Endothelial cell of umbilical vein (primary cell): Measurements from ENCODE around the gene SLC12A4. TPM values are rescaled to one million over a fixed set of nuclear protein-coding genes. Genes with fewer than 3 reads are reported as not detected.

Source experiments
- BruUV-seq: library from RNA; stranded (reverse); fragments of 400-500 nt; replicated peaks from 2 replicates; lab custom pipeline; 2021; lab: Mats Ljungman, UMichigan
- CTCF ChIA-PET: fragments of 300-600, 350-600 bp; sonication (Branson Sonifier 250); formaldehyde crosslinking; loops from one replicate; lab custom pipeline; 2021; ENCODE audit warnings: antibody characterized with exemption, inconsistent platforms; lab: Charles Lee
- POLR2A ChIA-PET: fragments of 300-600, 350-600 bp; sonication (Branson Sonifier 250); formaldehyde crosslinking; loops from one replicate; lab custom pipeline; 2021; ENCODE audit warnings: antibody characterized with exemption, inconsistent platforms; lab: Charles Lee
- DNase-seq: peaks from one replicate; pipeline ENCODE4 v3.0.0-alpha.2; 2011; ENCODE audit warnings: low read depth, low spot score
- FAIRE-seq: peaks from 2 replicates; lab custom pipeline; 2011; peaks lifted over from hg19 to GRCh38; lab: Jason Lieb, UNC
- H2AFZ ChIP-seq: 2 replicates; pipeline ENCODE4 v1.6.0; 2012; ENCODE audit warnings: low read depth, low read length, control low read depth, inconsistent platforms
- H3K27ac ChIP-seq: 2 replicates; pipeline ENCODE4 v1.5.1; 2011; ENCODE audit warnings: low read depth, mild to moderate bottlenecking, control low read depth, low read length, moderate library complexity; ENCODE audit not compliant: insufficient read depth
- H3K27me3 ChIP-seq, 2 experiments: 2 replicates each; pipeline versions ENCODE4 v1.6.0 to v1.6.1; 2011; ENCODE audit warnings: low read length in 2 of 2, mixed read lengths in 1 of 2; ENCODE audit not compliant: control insufficient read depth in 2 of 2, insufficient read depth in 2 of 2
- H3K36me3 ChIP-seq, 2 experiments: 2 replicates in 1 of 2; 3 replicates in 1 of 2; pipeline ENCODE4 v1.5.1; 2011; ENCODE audit warnings: low read length in 2 of 2, mild to moderate bottlenecking in 1 of 2, moderate library complexity in 1 of 2; ENCODE audit not compliant: control insufficient read depth in 2 of 2, insufficient read depth in 2 of 2; ENCODE audit errors: extremely low read depth in 1 of 2
- H3K4me1 ChIP-seq: 3 replicates; pipeline ENCODE4 v1.5.1; 2011; ENCODE audit warnings: mild to moderate bottlenecking, low read length; ENCODE audit not compliant: control insufficient read depth, insufficient read depth; ENCODE audit errors: extremely low read depth
- H3K4me2 ChIP-seq: 2 replicates; pipeline ENCODE4 v1.6.1; 2011; ENCODE audit warnings: low read length, control low read depth, mixed read lengths; ENCODE audit not compliant: insufficient read depth
- H3K4me3 ChIP-seq, 3 experiments: fragments of 200-600 bp in 1 of 3; sonication (generic), shearing (Covaris generic) in 1 of 3; replicated peaks in 1 of 3; 2 replicates each; pipeline ENCODE4 v1.5.1; 2011 to 2016; ENCODE audit warnings: control low read depth in 3 of 3, low read length in 3 of 3, mild to moderate bottlenecking in 2 of 3, inconsistent platforms in 1 of 3, low read depth in 1 of 3, moderate library complexity in 1 of 3; ENCODE audit not compliant: insufficient read depth in 1 of 3
- H3K79me2 ChIP-seq: 2 replicates; pipeline ENCODE4 v1.6.0; 2012; ENCODE audit warnings: low read length, inconsistent platforms; ENCODE audit not compliant: control insufficient read depth, insufficient read depth
- H3K9ac ChIP-seq: replicated peaks from 2 replicates; pipeline ENCODE3; 2011; ENCODE audit warnings: low read length, control low read depth; ENCODE audit not compliant: insufficient read depth; ENCODE audit errors: extremely low read depth
- H3K9me1 ChIP-seq: replicated peaks from 3 replicates; pipeline ENCODE4 v1.6.0; 2011; ENCODE audit warnings: mild to moderate bottlenecking, low read length; ENCODE audit not compliant: control insufficient read depth, insufficient read depth; ENCODE audit errors: extremely low read depth
- H3K9me3 ChIP-seq: replicated peaks from 2 replicates; pipeline ENCODE4 v1.5.1; 2012; ENCODE audit warnings: low read length, inconsistent platforms; ENCODE audit not compliant: control insufficient read depth, insufficient read depth
- H4K20me1 ChIP-seq: replicated peaks from 2 replicates; pipeline ENCODE3; 2011; ENCODE audit warnings: mild to moderate bottlenecking, low read length; ENCODE audit not compliant: control insufficient read depth, insufficient read depth; ENCODE audit errors: extremely low read depth
- EZH2 ChIP-seq: IDR thresholded peaks from 2 replicates; pipeline ENCODE4 v1.6.1; 2012; ENCODE audit warnings: borderline replicate concordance, low read depth, mild to moderate bottlenecking, moderate library complexity, low read length, inconsistent platforms; ENCODE audit not compliant: severe bottlenecking
- FOS ChIP-seq: IDR thresholded peaks from 2 replicates; pipeline ENCODE4 v1.6.1; 2011; ENCODE audit warnings: mild to moderate bottlenecking, low read length, moderate library complexity, borderline replicate concordance; ENCODE audit not compliant: insufficient read depth
- GATA2 ChIP-seq: IDR thresholded peaks from 2 replicates; pipeline ENCODE4 v1.7.0; 2011; ENCODE audit warnings: low read depth, mild to moderate bottlenecking, moderate library complexity, mixed read lengths, low read length; ENCODE audit not compliant: insufficient read length, insufficient read depth
- JUN ChIP-seq: IDR thresholded peaks from 2 replicates; pipeline ENCODE4 v1.6.1; 2011; ENCODE audit warnings: borderline replicate concordance, low read depth; ENCODE audit not compliant: insufficient read length, insufficient read depth
- MAX ChIP-seq: IDR thresholded peaks from 2 replicates; pipeline ENCODE4 v1.6.1; 2011; ENCODE audit not compliant: insufficient read depth, insufficient read length
- MYC ChIP-seq: IDR thresholded peaks from one replicate; pipeline ENCODE4 v1.6.1; 2011; ENCODE audit warnings: mild to moderate bottlenecking, low read depth, low read length
- POLR2A ChIP-seq: IDR thresholded peaks from 2 replicates; pipeline ENCODE4 v1.6.1; 2012; ENCODE audit warnings: low read depth, mild to moderate bottlenecking, control low read depth, low read length
- POLR2AphosphoS5 ChIP-seq: IDR thresholded peaks from 2 replicates; pipeline ENCODE4 v1.6.1; 2012; ENCODE audit warnings: low read depth, mild to moderate bottlenecking, control low read depth, low read length, moderate library complexity; ENCODE audit not compliant: insufficient read depth
- dilution Hi-C: fragments of 300-500 bp; cut with MboI; formaldehyde crosslinking; loops from one replicate; pipeline ENCODE4 v1.15.0; 2019; ENCODE audit warnings: low sequenced_read_pairs; ENCODE audit not compliant: extremely low pct_ligation_motif_present
- intact Hi-C: fragments of 100-400 bp; cut with micrococcal nuclease; formaldehyde crosslinking; loops from one replicate; pipeline ENCODE4 v1.10.0; 2022
- polyA plus RNA-seq, 4 experiments: library from polyadenylated mRNA; depleted of rRNA in 3 of 4; stranded (reverse) in 3 of 4; unstranded in 1 of 4; fragments of >200 nt; gene quantifications; 2 replicates each; pipeline versions ENCODE4 v1.2.1 to v1.2.3, GENCODE V29; 2011 to 2012; ENCODE audit warnings: missing spikeins in 1 of 4
- total RNA-seq: library from RNA; stranded (reverse); gene quantifications from 2 replicates; pipeline ENCODE4 v1.2.3, GENCODE V29; 2021
- TF ChIP-seq, protein P1 (sequence below), 2 donors: IDR thresholded peaks; 1 replicate in 1 of 2; 2 replicates in 1 of 2; pipeline ENCODE4 v1.5.1; 2011; ENCODE audit warnings: low read length in 2 of 2, mild to moderate bottlenecking in 2 of 2, moderate library complexity in 2 of 2, control low read depth in 1 of 2, inconsistent platforms in 1 of 2, low read depth in 1 of 2; ENCODE audit not compliant: insufficient read depth in 1 of 2; ENCODE audit errors: extremely low read depth in 1 of 2

Gene SLC12A4
- total and polyA plus RNA-seq, 2 donors (not counting 3 experiments of a cell fraction or from before 2014, with no cell fraction given), result 110 to 114 TPM

- no peaks in the 10 kb centered on the region for H3K79me2 ChIP-seq
- intact Hi-C loops (no loop called here), dilution Hi-C loops (no loop called here)
- TF ChIP-seq JUN (no peak), EZH2 (no peak), POLR2A (no peak)
- H4K20me1 ChIP-seq, result no peaks in the 10 kb centered on the region
- no peaks in the 10 kb centered on the region for H3K4me1 ChIP-seq
- H3K27me3 ChIP-seq, result no peaks in the 10 kb centered on the region
- no peak overlapping the region for H3K4me3 ChIP-seq
- H2AFZ ChIP-seq, result no peak overlapping the region
- no TSS peak for BruUV-seq
- ChIA-PET CTCF (interaction anchor here (1.7 kb wide), 1 partner anchor 87 kb away, joined by 5 read pairs; no protein-coding TSS in a partner anchor), POLR2A (no interaction called here)
- H3K9ac ChIP-seq, result no peak overlapping the region
- no peak overlapping the region for H3K4me2 ChIP-seq
- H3K9me1 ChIP-seq, result no peaks in the 10 kb centered on the region
- peaks cover 13 to 57% of the 10 kb centered on the region in 2 experiments for H3K36me3 ChIP-seq
- no peak overlapping the region for H3K27ac ChIP-seq
- no peak for DNase-seq
- no peak for FAIRE-seq
- H3K9me3 ChIP-seq, result no peaks in the 10 kb centered on the region
These were observed 14.6 kb downstream of the SLC12A4 start for GRCh38 chr16:67953641-67954375.

DNA sequence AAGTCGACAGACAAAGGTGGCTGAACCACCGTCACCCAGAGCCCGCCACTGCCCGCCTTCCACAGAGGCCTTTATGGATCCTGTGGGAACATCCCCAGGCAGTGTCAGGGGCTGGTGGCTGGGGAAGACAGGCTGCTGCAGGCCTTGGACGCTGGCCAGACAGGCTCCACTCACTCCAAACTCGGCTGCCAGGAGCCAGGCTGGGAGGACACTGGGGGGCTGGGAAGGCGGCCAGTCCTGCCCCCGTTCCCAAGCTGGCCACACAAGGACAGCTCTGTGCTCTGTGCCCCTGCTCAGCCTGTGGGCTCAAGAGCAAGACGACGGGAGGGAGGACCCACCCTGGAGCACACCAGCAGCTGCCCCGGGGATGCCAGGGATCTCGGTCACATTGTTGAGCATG is 17.0 kb downstream of the SLC12A4 start:
- H4K20me1 ChIP-seq, result no peaks in the 10 kb centered on the region
- no peak for DNase-seq
- TF ChIP-seq GATA2 (no peak), POLR2A (no peak), EZH2 (no peak), POLR2AphosphoS5 (no peak), FOS (no peak), JUN (no peak), MAX (no peak), MYC (no peak)
- TF ChIP-seq, protein P1, sequence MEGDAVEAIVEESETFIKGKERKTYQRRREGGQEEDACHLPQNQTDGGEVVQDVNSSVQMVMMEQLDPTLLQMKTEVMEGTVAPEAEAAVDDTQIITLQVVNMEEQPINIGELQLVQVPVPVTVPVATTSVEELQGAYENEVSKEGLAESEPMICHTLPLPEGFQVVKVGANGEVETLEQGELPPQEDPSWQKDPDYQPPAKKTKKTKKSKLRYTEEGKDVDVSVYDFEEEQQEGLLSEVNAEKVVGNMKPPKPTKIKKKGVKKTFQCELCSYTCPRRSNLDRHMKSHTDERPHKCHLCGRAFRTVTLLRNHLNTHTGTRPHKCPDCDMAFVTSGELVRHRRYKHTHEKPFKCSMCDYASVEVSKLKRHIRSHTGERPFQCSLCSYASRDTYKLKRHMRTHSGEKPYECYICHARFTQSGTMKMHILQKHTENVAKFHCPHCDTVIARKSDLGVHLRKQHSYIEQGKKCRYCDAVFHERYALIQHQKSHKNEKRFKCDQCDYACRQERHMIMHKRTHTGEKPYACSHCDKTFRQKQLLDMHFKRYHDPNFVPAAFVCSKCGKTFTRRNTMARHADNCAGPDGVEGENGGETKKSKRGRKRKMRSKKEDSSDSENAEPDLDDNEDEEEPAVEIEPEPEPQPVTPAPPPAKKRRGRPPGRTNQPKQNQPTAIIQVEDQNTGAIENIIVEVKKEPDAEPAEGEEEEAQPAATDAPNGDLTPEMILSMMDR (IDR thresholded peaks at IDR 0.05; ENCODE audit: extremely low read depth in 1 of 2, insufficient read depth in 1 of 2, low read depth in 1 of 2, low read length in 2 of 2), result no peak

More for the DNA sequence above, 17.0 kb downstream of the SLC12A4 start:
- TSS peak; percentile 12 for BruUV-seq
- FAIRE-seq, result no peak
- peaks cover 22 to 70% of the 10 kb centered on the region in 2 experiments for H3K36me3 ChIP-seq
- no peaks in the 10 kb centered on the region for H3K27me3 ChIP-seq
- no peaks in the 10 kb centered on the region for H3K9me1 ChIP-seq
- H3K27ac ChIP-seq, result no peak overlapping the region
- dilution Hi-C loops (no loop called here), intact Hi-C loops (no loop called here)
- H3K9me3 ChIP-seq, result no peaks in the 10 kb centered on the region
- ChIA-PET CTCF (interaction anchor here (2.8 kb wide), 1 partner anchor 68 kb away, joined by 9 read pairs; the partner anchor contains the start of gene NRN1L), POLR2A (no interaction called here)
- no peak overlapping the region for H3K4me3 ChIP-seq
- H3K4me1 ChIP-seq, result no peaks in the 10 kb centered on the region
- H3K4me2 ChIP-seq, result no peak overlapping the region
- H3K9ac ChIP-seq, result no peak overlapping the region
- H3K79me2 ChIP-seq, result no peaks in the 10 kb centered on the region
- H2AFZ ChIP-seq, result no peak overlapping the region
